GM18502 (cell line): Measurements from ENCODE around the gene HMGXB4.
A peak's percentile ranks its signal among the peaks of the same experiment; 100 is the strongest.

Source experiments
- ATAC-seq: cut with Tn5 transposase; IDR thresholded peaks from one replicate; pipeline ENCODE4 v1.9.1; 2021; ENCODE audit warnings: mild to moderate bottlenecking; ENCODE audit not compliant: unreplicated experiment, poor library complexity

The HMGXB4 gene

GRCh38 chr22:35308480-35309021 lies 51.3 kb downstream of the HMGXB4 start:
- ATAC-seq = peak; percentile 50

GRCh38 chr22:35310556-35311550 lies 53.6 kb downstream of the HMGXB4 start:
- no peak for ATAC-seq

- ATAC-seq = no peak
These were observed 54.3 kb downstream of the HMGXB4 start for GRCh38 chr22:35311551-35311999.

- no peak for ATAC-seq
These were observed 55.1 kb downstream of the HMGXB4 start for GRCh38 chr22:35312198-35313059.

- ATAC-seq = no peak
These were observed 56.2 kb downstream of the HMGXB4 start for GRCh38 chr22:35313311-35314121.

GRCh38 chr22:35314161-35314942 lies 57.1 kb downstream of the HMGXB4 start:
- ATAC-seq = no peak

- ATAC-seq = no peak
These were observed 58.0 kb downstream of the HMGXB4 start for GRCh38 chr22:35315141-35315854.

GRCh38 chr22:35315855-35316745 lies 58.8 kb downstream of the HMGXB4 start:
- ATAC-seq = no peak

- ATAC-seq = no peak
These were observed 59.5 kb downstream of the HMGXB4 start for GRCh38 chr22:35316751-35317150.

- ATAC-seq = no peak
These were observed 60.5 kb downstream of the HMGXB4 start for GRCh38 chr22:35317680-35318290.

- ATAC-seq = no peak
These were observed 61.3 kb downstream of the HMGXB4 start for GRCh38 chr22:35318346-35319215.

- no peak for ATAC-seq
These were observed 62.1 kb downstream of the HMGXB4 start for GRCh38 chr22:35319244-35319985.

GRCh38 chr22:35322126-35322525 lies 64.8 kb downstream of the HMGXB4 start:
- no peak for ATAC-seq

- ATAC-seq = no peak
These were observed 65.6 kb downstream of the HMGXB4 start for GRCh38 chr22:35322893-35323292.

GRCh38 chr22:35323305-35323704 lies 66.0 kb downstream of the HMGXB4 start:
- ATAC-seq = no peak
